ENCODE measurements around the gene MAP2K5. TPM values are rescaled to one million over a fixed set of nuclear protein-coding genes. Genes with fewer than 3 reads are reported as not detected.

The MAP2K5 gene
- total RNA-seq, 1 donor from 2014 or later: 25.0 TPM

- intact Hi-C loops (cut with micrococcal nuclease): no loop called here
- DNase-seq: no peak
Measured at GRCh38 chr15:67510597-67511190, 31.8 kb upstream of the MAP2K5 start.

GRCh38 chr15:67511606-67512005 is 30.9 kb upstream of the MAP2K5 start:
- Histone ChIP-seq H3K27me3 (ENCODE audit: low read depth) (no peaks in the 10 kb centered on the region), H3K4me3 (no peak overlapping the region)
- intact Hi-C loops (cut with micrococcal nuclease): no loop called here

More at GRCh38 chr15:67510597-67511190, 31.8 kb upstream of the MAP2K5 start:
- no peaks in the 10 kb centered on the region for H3K27me3 ChIP-seq (ENCODE audit: low read depth)
- H3K4me1 ChIP-seq: no peaks in the 10 kb centered on the region
- H3K4me3 ChIP-seq: no peak overlapping the region
- TF ChIP-seq CTCF (IDR thresholded peaks at IDR 0.05; ENCODE audit: borderline replicate concordance): no peak
- peaks cover 41% of the 10 kb centered on the region for H3K36me3 ChIP-seq
- no peaks in the 10 kb centered on the region for H3K9me3 ChIP-seq (replicated peaks)
- no peak overlapping the region for H3K27ac ChIP-seq (replicated peaks)

GRCh38 chr15:67512140-67512539 is 30.4 kb upstream of the MAP2K5 start:
- H3K4me1 ChIP-seq: no peaks in the 10 kb centered on the region
- no peak for DNase-seq
- H3K9me3 ChIP-seq (replicated peaks): no peaks in the 10 kb centered on the region
- peaks cover 43% of the 10 kb centered on the region for H3K36me3 ChIP-seq
- no peak for TF ChIP-seq CTCF (IDR thresholded peaks at IDR 0.05; ENCODE audit: borderline replicate concordance)
- H3K27ac ChIP-seq (replicated peaks): no peak overlapping the region
- no peaks in the 10 kb centered on the region for H3K27me3 ChIP-seq (ENCODE audit: low read depth)
- intact Hi-C loops (cut with micrococcal nuclease): no loop called here
- no peak overlapping the region for H3K4me3 ChIP-seq

More at GRCh38 chr15:67511606-67512005, 30.9 kb upstream of the MAP2K5 start:
- Histone ChIP-seq H3K9me3 (replicated peaks) (no peaks in the 10 kb centered on the region), H3K36me3 (peaks cover 43% of the 10 kb centered on the region), H3K4me1 (no peaks in the 10 kb centered on the region), H3K27ac (replicated peaks) (no peak overlapping the region)
- no peak for DNase-seq
- TF ChIP-seq CTCF (IDR thresholded peaks at IDR 0.05; ENCODE audit: borderline replicate concordance): no peak

GRCh38 chr15:67512933-67513714 is 29.4 kb upstream of the MAP2K5 start:
- H3K36me3 ChIP-seq: peaks cover 43% of the 10 kb centered on the region
- no peaks in the 10 kb centered on the region for H3K4me1 ChIP-seq
- no peaks in the 10 kb centered on the region for H3K27me3 ChIP-seq (ENCODE audit: low read depth)
- no peaks in the 10 kb centered on the region for H3K9me3 ChIP-seq (replicated peaks)
- DNase-seq: no peak
- no peak overlapping the region for H3K4me3 ChIP-seq
- no peak overlapping the region for H3K27ac ChIP-seq (replicated peaks)
- TF ChIP-seq CTCF (IDR thresholded peaks at IDR 0.05; ENCODE audit: borderline replicate concordance): no peak
- intact Hi-C loops (cut with micrococcal nuclease): no loop called here

GRCh38 chr15:67515090-67515489 is 27.4 kb upstream of the MAP2K5 start:
- no peak for TF ChIP-seq CTCF (IDR thresholded peaks at IDR 0.05; ENCODE audit: borderline replicate concordance)
- intact Hi-C loops (cut with micrococcal nuclease): no loop called here

More at GRCh38 chr15:67515090-67515489, 27.4 kb upstream of the MAP2K5 start:
- H3K9me3 ChIP-seq (replicated peaks): no peaks in the 10 kb centered on the region
- H3K36me3 ChIP-seq: peaks cover 43% of the 10 kb centered on the region
- H3K4me3 ChIP-seq: no peak overlapping the region
- DNase-seq: no peak
- H3K27me3 ChIP-seq (ENCODE audit: low read depth): no peaks in the 10 kb centered on the region
- no peak overlapping the region for H3K27ac ChIP-seq (replicated peaks)
- no peaks in the 10 kb centered on the region for H3K4me1 ChIP-seq

Data from left ventricle myocardium inferior (tissue), 1 donor.